Naive thymus-derived CD8-positive, alpha-beta T cell (primary cell): ENCODE data around the gene THSD1. TPM values are rescaled to one million over a fixed set of nuclear protein-coding genes. Genes with fewer than 3 reads are reported as not detected.
"Not testable (repeated sequence)": the region's sequence is repeated elsewhere in the genome, so short reads cannot be mapped to it uniquely, and the experiment has no call there.

Experiments
- ATAC-seq, 2 donors: fragments of 150-1000 bp; cut with Tn5 transposase in 1 of 2; sonication (Bioruptor Pico), chemical (Tn5 transposase) in 1 of 2; 1 replicate in 1 of 2; 2 replicates in 1 of 2; pipeline ENCODE4 v1.10.0; 2021; ENCODE audit warnings: mild to moderate bottlenecking in 2 of 2, moderate library complexity in 2 of 2
- POLR2A ChIA-PET: fragments of 350-600 bp; sonication (Branson Sonifier 250); formaldehyde crosslinking; loops from one replicate; lab custom pipeline; 2021; ENCODE audit warnings: antibody characterized with exemption; lab: Charles Lee
- DNase-seq, 10 donors: peaks; one replicate each; pipeline versions ENCODE4 v3.0.0 to v3.0.0-alpha.2; 2020 to 2022
- H3K27ac Mint-ChIP-seq, 10 donors: one replicate each; pipeline ENCODE4 v1.8.0; 2020 to 2022; ENCODE audit warnings: mild to moderate bottlenecking in 10 of 10, mixed read lengths in 10 of 10, moderate library complexity in 4 of 10, inconsistent platforms in 1 of 10
- H3K27me3 Mint-ChIP-seq, 5 donors: one replicate each; pipeline ENCODE4 v1.8.0; 2021 to 2022; ENCODE audit warnings: mixed read lengths in 5 of 5
- H3K36me3 Mint-ChIP-seq, 3 donors: one replicate each; pipeline ENCODE4 v1.8.0; 2020 to 2022; ENCODE audit warnings: mixed read lengths in 3 of 3, mild to moderate bottlenecking in 2 of 3, inconsistent platforms in 1 of 3
- H3K4me1 Mint-ChIP-seq, 4 donors: one replicate each; pipeline ENCODE4 v1.8.0; 2021 to 2022; ENCODE audit warnings: mixed read lengths in 4 of 4
- H3K4me3 Mint-ChIP-seq, 10 donors: one replicate each; pipeline ENCODE4 v1.8.0; 2020 to 2022; ENCODE audit warnings: mild to moderate bottlenecking in 10 of 10, mixed read lengths in 10 of 10, moderate library complexity in 6 of 10, inconsistent platforms in 1 of 10
- H3K9me3 Mint-ChIP-seq, 9 donors: one replicate each; pipeline ENCODE4 v1.8.0; 2020 to 2022; ENCODE audit warnings: mixed read lengths in 9 of 9, mild to moderate bottlenecking in 3 of 9, inconsistent platforms in 1 of 9, moderate library complexity in 1 of 9
- polyA plus RNA-seq, 3 donors: library from polyadenylated mRNA; unstranded; fragments of 300-500 nt; fragmentation: Illumina TruSeq; gene quantifications; one replicate each; pipeline ENCODE4 v1.2.3, GENCODE V29; 2021
- total RNA-seq, 8 experiments: library from RNA in 2 of 8; stranded (reverse) in 2 of 8; gene quantifications; one replicate each; pipeline ENCODE4 v1.2.3 and lab custom pipeline; 2021 to 2026

Gene THSD1
- total and polyA plus RNA-seq, 5 experiments from 2014 or later: 0.23 to 1.1 (median 0.60) TPM; not detected in 2

GRCh38 chr13:52447815-52448552, 42.0 kb upstream of the THSD1 start:
- Mint-ChIP-seq H3K9me3 (no peaks in the 10 kb centered on the region), H3K36me3 (peaks cover 0 to 12% (median 4%) of the 10 kb centered on the region in 3 donors), H3K27ac (peak overlapping the region in 5 of 10 donors; percentile 20 to 63 (median 40)), H3K4me1 (peaks cover 17 to 39% (median 38%) of the 10 kb centered on the region in 4 donors), H3K27me3 (no peaks in the 10 kb centered on the region), H3K4me3 (peak overlapping the region in 7 of 10 donors; percentile 18 to 94 (median 77))
- POLR2A ChIA-PET: interaction anchor here (1.0 kb wide), 1 partner anchor 17 kb away, joined by 3 read pairs; no protein-coding TSS in a partner anchor
- ATAC-seq (no peak), DNase-seq (no peak)

GRCh38 chr13:52447354-52447753, 41.4 kb upstream of the THSD1 start:
- DNase-seq (no peak), ATAC-seq (no peak)
- H3K36me3 Mint-ChIP-seq: peaks cover 0 to 18% (median 4%) of the 10 kb centered on the region in 3 donors
- peaks cover 17 to 43% (median 38%) of the 10 kb centered on the region in 4 donors for H3K4me1 Mint-ChIP-seq
- no peak overlapping the region for H3K4me3 Mint-ChIP-seq
- POLR2A ChIA-PET: interaction anchor here (1.0 kb wide), 1 partner anchor 17 kb away, joined by 3 read pairs; no protein-coding TSS in a partner anchor
- no peaks in the 10 kb centered on the region for H3K9me3 Mint-ChIP-seq
- peak overlapping the region in 3 of 10 donors; percentile 20 to 63 (median 29) for H3K27ac Mint-ChIP-seq
- H3K27me3 Mint-ChIP-seq: no peaks in the 10 kb centered on the region

- H3K27me3 Mint-ChIP-seq: no peaks in the 10 kb centered on the region
- no peak overlapping the region for H3K4me3 Mint-ChIP-seq
- H3K27ac Mint-ChIP-seq: no peak overlapping the region
- no peaks in the 10 kb centered on the region for H3K9me3 Mint-ChIP-seq
- H3K4me1 Mint-ChIP-seq: peaks cover 16 to 41% (median 38%) of the 10 kb centered on the region in 4 donors
- POLR2A ChIA-PET: no interaction called here
- peaks cover 0 to 29% (median 4%) of the 10 kb centered on the region in 3 donors for H3K36me3 Mint-ChIP-seq
- DNase-seq: no peak
- ATAC-seq: no peak
Observed at GRCh38 chr13:52446265-52446664, 40.3 kb upstream of the THSD1 start.

GRCh38 chr13:52432456-52432855, 26.5 kb upstream of the THSD1 start:
- H3K4me1 Mint-ChIP-seq: peaks cover 1 to 5% (median 5%) of the 10 kb centered on the region in 4 donors
- peaks cover 0 to 83% (median 30%) of the 10 kb centered on the region in 3 donors for H3K36me3 Mint-ChIP-seq
- no peak overlapping the region for H3K27ac Mint-ChIP-seq
- ATAC-seq: no peak
- POLR2A ChIA-PET: interaction anchor here (0.6 kb wide), 1 partner anchor 73 kb away, joined by 4 read pairs; no protein-coding TSS in a partner anchor
- no peak for DNase-seq
- no peaks in the 10 kb centered on the region for H3K9me3 Mint-ChIP-seq
- no peaks in the 10 kb centered on the region for H3K27me3 Mint-ChIP-seq
- no peak overlapping the region for H3K4me3 Mint-ChIP-seq

- no peak for DNase-seq
- no peak overlapping the region for H3K4me3 Mint-ChIP-seq
- H3K4me1 Mint-ChIP-seq: peaks cover 0 to 5% (median 2%) of the 10 kb centered on the region in 4 donors
- ATAC-seq: no peak
- no peaks in the 10 kb centered on the region for H3K27me3 Mint-ChIP-seq
- H3K36me3 Mint-ChIP-seq: peaks cover 0 to 75% (median 32%) of the 10 kb centered on the region in 3 donors
- no peaks in the 10 kb centered on the region for H3K9me3 Mint-ChIP-seq
- POLR2A ChIA-PET: no interaction called here
- no peak overlapping the region for H3K27ac Mint-ChIP-seq
Observed at GRCh38 chr13:52428295-52428694, 22.3 kb upstream of the THSD1 start.

- no peaks in the 10 kb centered on the region for H3K9me3 Mint-ChIP-seq
- ATAC-seq: no peak
Observed at GRCh38 chr13:52421216-52421615, 15.2 kb upstream of the THSD1 start.

GRCh38 chr13:52419080-52419479, 13.1 kb upstream of the THSD1 start:
- DNase-seq (no peak), ATAC-seq (no peak)
- Mint-ChIP-seq H3K9me3 (no peaks in the 10 kb centered on the region), H3K4me3 (no peak overlapping the region), H3K27me3 (no peaks in the 10 kb centered on the region), H3K4me1 (peaks cover 0 to 3% (median 0%) of the 10 kb centered on the region in 4 donors), H3K27ac (peak overlapping the region in 3 of 10 donors; percentile 1 to 68 (median 9)), H3K36me3 (peaks cover 0 to 78% (median 18%) of the 10 kb centered on the region in 3 donors)
- POLR2A ChIA-PET: no interaction called here

More at GRCh38 chr13:52421216-52421615, 15.2 kb upstream of the THSD1 start:
- peaks cover 0 to 76% (median 25%) of the 10 kb centered on the region in 3 donors for H3K36me3 Mint-ChIP-seq
- POLR2A ChIA-PET: no interaction called here
- no peak for DNase-seq
- no peak overlapping the region for H3K4me3 Mint-ChIP-seq
- no peaks in the 10 kb centered on the region for H3K27me3 Mint-ChIP-seq
- peaks cover 0 to 3% (median 0%) of the 10 kb centered on the region in 4 donors for H3K4me1 Mint-ChIP-seq
- peak overlapping the region in 1 of 10 donors; percentile 17 for H3K27ac Mint-ChIP-seq

GRCh38 chr13:52414963-52415362, 9.0 kb upstream of the THSD1 start:
- POLR2A ChIA-PET: no interaction called here
- DNase-seq (no peak), ATAC-seq (no peak)
- no peak overlapping the region for H3K4me3 Mint-ChIP-seq
- no peaks in the 10 kb centered on the region for H3K9me3 Mint-ChIP-seq
- peaks cover 0 to 3% (median 0%) of the 10 kb centered on the region in 4 donors for H3K4me1 Mint-ChIP-seq
- no peaks in the 10 kb centered on the region for H3K27me3 Mint-ChIP-seq
- H3K27ac Mint-ChIP-seq: no peak overlapping the region
- H3K36me3 Mint-ChIP-seq: peaks cover 0 to 72% (median 10%) of the 10 kb centered on the region in 3 donors

- no peak for ATAC-seq
- no peak overlapping the region for H3K4me3 Mint-ChIP-seq
- peak overlapping the region in 1 of 10 donors; percentile 5 for H3K27ac Mint-ChIP-seq
- H3K9me3 Mint-ChIP-seq: no peaks in the 10 kb centered on the region
- peaks cover 0 to 69% (median 10%) of the 10 kb centered on the region in 3 donors for H3K36me3 Mint-ChIP-seq
- no peaks in the 10 kb centered on the region for H3K4me1 Mint-ChIP-seq
- H3K27me3 Mint-ChIP-seq: no peaks in the 10 kb centered on the region
- POLR2A ChIA-PET: no interaction called here
- DNase-seq: no peak
Observed at GRCh38 chr13:52414051-52414450, 8.1 kb upstream of the THSD1 start.

GRCh38 chr13:52412128-52412527, 6.2 kb upstream of the THSD1 start:
- Mint-ChIP-seq H3K27ac (no peak overlapping the region), H3K27me3 (no peaks in the 10 kb centered on the region), H3K4me1 (peaks cover 0 to 1% (median 0%) of the 10 kb centered on the region in 4 donors), H3K36me3 (peaks cover 0 to 54% (median 10%) of the 10 kb centered on the region in 3 donors), H3K4me3 (no peak overlapping the region), H3K9me3 (no peaks in the 10 kb centered on the region)
- ATAC-seq (no peak), DNase-seq (no peak)
- POLR2A ChIA-PET: no interaction called here

- DNase-seq (no peak), ATAC-seq (no peak)
- Mint-ChIP-seq H3K9me3 (no peaks in the 10 kb centered on the region), H3K27me3 (no peaks in the 10 kb centered on the region), H3K4me1 (peaks cover 0 to 1% (median under 1%) of the 10 kb centered on the region in 4 donors), H3K4me3 (no peak overlapping the region), H3K36me3 (peaks cover 0 to 49% (median 6%) of the 10 kb centered on the region in 3 donors), H3K27ac (no peak overlapping the region)
- POLR2A ChIA-PET: no interaction called here
Observed at GRCh38 chr13:52411629-52412028, 5.7 kb upstream of the THSD1 start.

GRCh38 chr13:52408071-52408658, 2.2 kb upstream of the THSD1 start:
- ATAC-seq, H3K4me3 Mint-ChIP-seq, H3K9me3 Mint-ChIP-seq, H3K27ac Mint-ChIP-seq, POLR2A ChIA-PET, DNase-seq: not testable (repeated sequence)
- Mint-ChIP-seq H3K27me3 (peaks cover under 1 to 10% (median 1%) of the 10 kb centered on the region in 5 donors), H3K4me1 (peaks cover 6 to 21% (median 20%) of the 10 kb centered on the region in 4 donors), H3K36me3 (peaks cover 0 to 22% (median 1%) of the 10 kb centered on the region in 3 donors)
